Lower lobe of right lung (tissue), 2 donors: ENCODE measurements around the gene CEACAM5. TPM values are rescaled to one million over a fixed set of nuclear protein-coding genes. Genes with fewer than 3 reads are reported as not detected.

ENCODE experiments used
- ATAC-seq, 2 donors: fragments of 200-7000 bp; cut with Tn5 transposase; one replicate each; pipeline ENCODE4 v1.9.1; 2020 to 2022; ENCODE audit warnings: mild to moderate bottlenecking in 2 of 2, moderate library complexity in 2 of 2
- DNase-seq: peaks from one replicate; pipeline ENCODE4 v3.0.0-alpha.2; 2020
- H3K27ac ChIP-seq: fragments of 200-600 bp; one replicate; pipeline ENCODE4 v1.8.0; 2022
- H3K27me3 ChIP-seq: fragments of 200-600 bp; one replicate; pipeline ENCODE4 v1.8.0; 2022; ENCODE audit warnings: low read depth
- H3K36me3 ChIP-seq: fragments of 200-600 bp; one replicate; pipeline ENCODE4 v1.8.0; 2022; ENCODE audit warnings: mild to moderate bottlenecking
- H3K4me1 ChIP-seq: fragments of 200-600 bp; one replicate; pipeline ENCODE4 v1.8.0; 2022
- H3K4me3 ChIP-seq: fragments of 200-600 bp; one replicate; pipeline ENCODE4 v1.8.0; 2022; ENCODE audit warnings: mild to moderate bottlenecking
- H3K9me3 ChIP-seq: fragments of 200-600 bp; one replicate; pipeline ENCODE4 v1.8.0; 2022
- CTCF ChIP-seq: fragments of 200-600 bp; IDR thresholded peaks from one replicate; pipeline ENCODE4 v1.8.0; 2022; ENCODE audit warnings: antibody characterized with exemption, mild to moderate bottlenecking
- intact Hi-C: fragments of 100-400 bp; cut with DNase I; formaldehyde crosslinking; loops from one replicate; pipeline ENCODE4 v1.11.0; 2022
- total RNA-seq: library from RNA; stranded (reverse); fragmentation: NEBNext Ultra II Directional; extraction: Animal tissue kit (Norgen Biotek cat#: 25700); gene quantifications from one replicate; pipeline ENCODE4 v1.2.1, GENCODE V29; 2021
- donor health status: DM: no; HTN: yes; CAD: no; lungs with severe emphysema.

CEACAM5 gene
- total RNA-seq, 1 donor from 2014 or later: 99.7 TPM

GRCh38 chr19:41690801-41691065 is 17.7 kb upstream of the CEACAM5 start:
- intact Hi-C loops: no loop called here
- Histone ChIP-seq H3K36me3 (no peaks in the 10 kb centered on the region), H3K9me3 (peaks cover 7% of the 10 kb centered on the region), H3K4me3 (no peak overlapping the region), H3K27ac (no peak overlapping the region), H3K27me3 (no peaks in the 10 kb centered on the region), H3K4me1 (no peaks in the 10 kb centered on the region)
- DNase-seq (no peak), ATAC-seq (peak in 1 of 2 donors; percentile 13)
- TF ChIP-seq CTCF: no peak

- peak; percentile 55 for TF ChIP-seq CTCF
- ATAC-seq: peak; percentile 50 to 62
- Histone ChIP-seq H3K36me3 (no peaks in the 10 kb centered on the region), H3K27me3 (no peaks in the 10 kb centered on the region), H3K4me1 (no peaks in the 10 kb centered on the region), H3K9me3 (peaks cover 7% of the 10 kb centered on the region), H3K4me3 (no peak overlapping the region), H3K27ac (no peak overlapping the region)
- intact Hi-C loops: no loop called here
- DNase-seq: no peak
Observed at GRCh38 chr19:41691268-41691970, 17.0 kb upstream of the CEACAM5 start.

DNA sequence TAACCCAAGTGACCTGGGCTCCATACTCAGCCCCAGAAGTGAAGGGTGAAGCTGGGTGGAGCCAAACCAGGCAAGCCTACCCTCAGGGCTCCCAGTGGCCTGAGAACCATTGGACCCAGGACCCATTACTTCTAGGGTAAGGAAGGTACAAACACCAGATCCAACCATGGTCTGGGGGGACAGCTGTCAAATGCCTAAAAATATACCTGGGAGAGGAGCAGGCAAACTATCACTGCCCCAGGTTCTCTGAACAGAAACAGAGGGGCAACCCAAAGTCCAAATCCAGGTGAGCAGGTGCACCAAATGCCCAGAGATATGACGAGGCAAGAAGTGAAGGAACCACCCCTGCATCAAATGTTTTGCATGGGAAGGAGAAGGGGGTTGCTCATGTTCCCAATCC is 14.2 kb upstream of the CEACAM5 start:
- Histone ChIP-seq H3K36me3 (no peaks in the 10 kb centered on the region), H3K4me1 (no peaks in the 10 kb centered on the region), H3K9me3 (peaks cover 7% of the 10 kb centered on the region), H3K4me3 (no peak overlapping the region), H3K27me3 (no peaks in the 10 kb centered on the region), H3K27ac (no peak overlapping the region)
- ATAC-seq (no peak), DNase-seq (no peak)
- intact Hi-C loops: no loop called here
- TF ChIP-seq CTCF: no peak

- TF ChIP-seq CTCF: no peak
- Histone ChIP-seq H3K27ac (no peak overlapping the region), H3K4me1 (no peaks in the 10 kb centered on the region), H3K27me3 (no peaks in the 10 kb centered on the region), H3K9me3 (peaks cover 7% of the 10 kb centered on the region), H3K36me3 (no peaks in the 10 kb centered on the region), H3K4me3 (no peak overlapping the region)
- ATAC-seq (no peak), DNase-seq (no peak)
- intact Hi-C loops: no loop called here
Observed at GRCh38 chr19:41694831-41695635, 13.4 kb upstream of the CEACAM5 start.

DNA sequence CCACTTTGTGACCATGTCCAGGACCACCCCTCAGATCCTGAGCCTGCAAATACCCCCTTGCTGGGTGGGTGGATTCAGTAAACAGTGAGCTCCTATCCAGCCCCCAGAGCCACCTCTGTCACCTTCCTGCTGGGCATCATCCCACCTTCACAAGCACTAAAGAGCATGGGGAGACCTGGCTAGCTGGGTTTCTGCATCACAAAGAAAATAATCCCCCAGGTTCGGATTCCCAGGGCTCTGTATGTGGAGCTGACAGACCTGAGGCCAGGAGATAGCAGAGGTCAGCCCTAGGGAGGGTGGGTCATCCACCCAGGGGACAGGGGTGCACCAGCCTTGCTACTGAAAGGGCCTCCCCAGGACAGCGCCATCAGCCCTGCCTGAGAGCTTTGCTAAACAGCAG is 12.7 kb upstream of the CEACAM5 start:
- peaks cover 7% of the 10 kb centered on the region for H3K9me3 ChIP-seq
- no peak overlapping the region for H3K27ac ChIP-seq
- H3K27me3 ChIP-seq: no peaks in the 10 kb centered on the region
- ATAC-seq (no peak), DNase-seq (no peak)
- intact Hi-C loops: no loop called here
- H3K4me1 ChIP-seq: no peaks in the 10 kb centered on the region
- H3K36me3 ChIP-seq: no peaks in the 10 kb centered on the region
- no peak overlapping the region for H3K4me3 ChIP-seq
- no peak for TF ChIP-seq CTCF
